Measurements from ENCODE around the gene SERGEF. TPM values are rescaled to one million over a fixed set of nuclear protein-coding genes. Genes with fewer than 3 reads are reported as not detected.

SERGEF gene
- total RNA-seq, 1 experiment from 2014 or later, result 28.7 TPM

- DNase-seq, result no peak
- H3K4me1 ChIP-seq (replicated peaks; ENCODE audit: insufficient read depth), result no peaks in the 10 kb centered on the region
- no peak overlapping the region for H3K27ac ChIP-seq
- H3F3A ChIP-seq (ENCODE audit: insufficient read depth, low read depth), result no peaks in the 10 kb centered on the region
- no peak overlapping the region for H3K4me2 ChIP-seq
- no peaks in the 10 kb centered on the region for H3K9me3 ChIP-seq (ENCODE audit: insufficient read depth, low read depth)
- ChIA-PET POLR2A (ENCODE audit: unreplicated experiment) (no interaction called here), CTCF (no interaction called here)
- no peaks in the 10 kb centered on the region for H4K20me1 ChIP-seq (ENCODE audit: insufficient read depth)
- H3K9me2 ChIP-seq (ENCODE audit: insufficient read depth), result no peaks in the 10 kb centered on the region
- TF ChIP-seq EZH2 (IDR thresholded peaks at IDR 0.05; ENCODE audit: low read depth) (no peak), CTCF (conservative IDR thresholded peaks at IDR 0.05) (no peak)
- intact Hi-C loops (cut with micrococcal nuclease; ENCODE audit: unreplicated experiment), result no loop called here
- H3K27me3 ChIP-seq (ENCODE audit: insufficient read depth, low read depth), result no peaks in the 10 kb centered on the region
- no peak overlapping the region for H2AFZ ChIP-seq
- H3K4me3 ChIP-seq, result no peak overlapping the region
- H3K79me2 ChIP-seq (ENCODE audit: low read depth), result no peaks in the 10 kb centered on the region
- no peaks in the 10 kb centered on the region for H3K36me3 ChIP-seq (ENCODE audit: low read depth)
- BruUV-seq (replicated peaks), result no TSS peak
Observed at GRCh38 chr11:17923217-17923616, 89.6 kb downstream of the SERGEF start.

- Histone ChIP-seq H2AFZ (no peak overlapping the region), H3K4me1 (replicated peaks; ENCODE audit: insufficient read depth) (no peaks in the 10 kb centered on the region), H4K20me1 (ENCODE audit: insufficient read depth) (no peaks in the 10 kb centered on the region; the same call in 1 of the 2 replicates), H3K9me3 (ENCODE audit: insufficient read depth, low read depth) (no peaks in the 10 kb centered on the region), H3K9me2 (ENCODE audit: insufficient read depth) (no peaks in the 10 kb centered on the region), H3K4me2 (no peak overlapping the region), H3K4me3 (no peak overlapping the region), H3K27ac (no peak overlapping the region), H3K27me3 (ENCODE audit: insufficient read depth, low read depth) (no peaks in the 10 kb centered on the region), H3F3A (ENCODE audit: insufficient read depth, low read depth) (no peaks in the 10 kb centered on the region), H3K36me3 (ENCODE audit: low read depth) (no peaks in the 10 kb centered on the region), H3K79me2 (ENCODE audit: low read depth) (no peaks in the 10 kb centered on the region)
- ChIA-PET POLR2A (ENCODE audit: unreplicated experiment) (no interaction called here), CTCF (no interaction called here)
- TF ChIP-seq EZH2 (IDR thresholded peaks at IDR 0.05; ENCODE audit: low read depth) (no peak), CTCF (conservative IDR thresholded peaks at IDR 0.05) (no peak)
- BruUV-seq (replicated peaks), result no TSS peak
- DNase-seq, result no peak
- intact Hi-C loops (cut with micrococcal nuclease; ENCODE audit: unreplicated experiment), result no loop called here
Observed at GRCh38 chr11:17922416-17922788, 90.4 kb downstream of the SERGEF start.

GRCh38 chr11:17921659-17922415 is 91.0 kb downstream of the SERGEF start:
- Histone ChIP-seq H3K27ac (no peak overlapping the region), H3K27me3 (ENCODE audit: insufficient read depth, low read depth) (no peaks in the 10 kb centered on the region), H3K4me3 (no peak overlapping the region), H3K9me2 (ENCODE audit: insufficient read depth) (no peaks in the 10 kb centered on the region), H3K4me2 (no peak overlapping the region), H3K4me1 (replicated peaks; ENCODE audit: insufficient read depth) (no peaks in the 10 kb centered on the region), H3F3A (ENCODE audit: insufficient read depth, low read depth) (no peaks in the 10 kb centered on the region), H3K79me2 (ENCODE audit: low read depth) (no peaks in the 10 kb centered on the region), H3K9me3 (ENCODE audit: insufficient read depth, low read depth) (no peaks in the 10 kb centered on the region), H2AFZ (no peak overlapping the region), H3K36me3 (ENCODE audit: low read depth) (no peaks in the 10 kb centered on the region), H4K20me1 (ENCODE audit: insufficient read depth) (no peaks in the 10 kb centered on the region; the same call in 1 of the 2 replicates)
- intact Hi-C loops (cut with micrococcal nuclease; ENCODE audit: unreplicated experiment), result no loop called here
- DNase-seq, result no peak
- ChIA-PET CTCF (no interaction called here), POLR2A (ENCODE audit: unreplicated experiment) (no interaction called here)
- no TSS peak for BruUV-seq (replicated peaks)
- TF ChIP-seq EZH2 (IDR thresholded peaks at IDR 0.05; ENCODE audit: low read depth) (no peak), CTCF (conservative IDR thresholded peaks at IDR 0.05) (no peak)

Measured in PC-9 (cell line).